8988T (cell line): ENCODE data around the gene ARHGEF7.

Source experiments
- DNase-seq: peaks from one replicate; pipeline ENCODE4 v3.0.0; 2011

The ARHGEF7 gene

DNA sequence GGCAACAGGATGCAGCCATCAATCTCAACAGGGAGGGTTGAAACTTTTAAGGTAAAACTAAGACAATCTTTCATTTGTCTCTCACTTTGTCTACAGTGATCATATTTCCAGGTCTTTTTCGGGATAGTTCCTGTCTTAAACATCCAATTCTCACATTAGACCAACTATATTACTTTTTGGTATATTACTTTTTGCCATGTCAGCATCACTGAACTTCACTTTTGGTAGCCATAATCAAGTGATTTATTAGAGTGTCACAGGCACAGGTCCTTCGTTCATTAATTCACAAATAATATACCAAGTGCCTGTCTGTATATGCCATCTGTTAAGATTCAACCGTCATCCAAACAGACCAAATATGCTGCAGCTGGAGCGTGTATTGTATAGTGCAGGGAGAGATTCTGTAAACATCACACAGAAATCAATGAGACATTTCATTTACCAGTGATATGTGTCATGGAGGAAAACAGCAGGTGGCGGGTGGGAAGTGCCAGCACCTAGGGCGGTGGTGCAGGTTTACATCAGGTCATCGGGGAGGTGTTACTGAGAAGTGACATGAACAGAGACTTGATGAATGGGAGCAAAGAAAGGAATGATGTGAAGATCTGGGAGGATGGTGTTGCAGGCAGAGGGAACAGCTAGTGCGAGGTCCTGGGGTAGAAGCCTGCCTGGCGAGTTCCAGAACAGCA, 24.9 kb downstream of the ARHGEF7 start:
- DNase-seq = no peak

DNA sequence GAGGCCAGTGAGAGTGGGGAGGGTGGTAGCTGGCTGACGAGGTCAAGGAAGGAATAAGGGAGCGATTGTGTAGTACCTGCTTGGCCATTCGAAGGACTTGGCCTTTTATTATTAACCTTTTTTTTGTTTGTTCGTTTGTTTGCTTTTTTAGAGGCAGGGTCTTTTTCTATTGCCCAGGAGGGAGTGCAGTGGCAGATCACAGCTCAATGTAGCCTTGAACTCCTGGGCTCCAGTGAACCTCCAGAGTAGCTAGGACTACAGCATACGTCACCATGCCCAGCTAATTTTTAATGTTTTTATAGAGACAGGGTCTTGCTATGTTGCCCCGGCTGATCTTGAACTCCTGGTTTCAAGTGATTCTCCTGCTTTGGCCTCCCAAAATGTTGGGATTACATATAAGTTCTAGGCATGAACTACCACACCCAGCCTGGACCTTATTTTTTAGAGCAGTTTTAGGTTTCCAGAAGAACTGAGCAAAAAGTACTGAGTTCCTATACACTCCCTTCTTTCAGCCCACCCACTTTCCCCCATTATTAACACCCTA, 25.5 kb downstream of the ARHGEF7 start:
- no peak for DNase-seq

DNA sequence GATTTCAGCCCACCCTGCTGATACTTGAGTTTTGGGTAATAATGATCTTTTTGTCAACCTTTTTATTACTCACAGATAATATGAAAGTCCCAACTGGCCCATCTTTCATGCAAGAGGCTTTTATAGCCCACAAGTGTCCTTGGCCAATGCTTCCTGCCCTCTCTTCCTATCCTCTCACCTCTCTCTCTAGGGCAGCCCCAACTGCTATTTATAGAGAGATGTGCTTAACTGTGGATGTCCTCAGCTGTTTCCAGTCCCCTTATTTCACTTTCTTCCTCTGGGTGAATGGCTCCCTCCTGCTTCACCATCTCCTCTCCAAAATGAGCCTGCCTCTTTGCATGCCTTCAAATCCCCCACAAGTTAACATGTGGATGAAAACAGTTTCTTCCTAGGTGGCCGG, 27.4 kb downstream of the ARHGEF7 start:
- DNase-seq = no peak

DNA sequence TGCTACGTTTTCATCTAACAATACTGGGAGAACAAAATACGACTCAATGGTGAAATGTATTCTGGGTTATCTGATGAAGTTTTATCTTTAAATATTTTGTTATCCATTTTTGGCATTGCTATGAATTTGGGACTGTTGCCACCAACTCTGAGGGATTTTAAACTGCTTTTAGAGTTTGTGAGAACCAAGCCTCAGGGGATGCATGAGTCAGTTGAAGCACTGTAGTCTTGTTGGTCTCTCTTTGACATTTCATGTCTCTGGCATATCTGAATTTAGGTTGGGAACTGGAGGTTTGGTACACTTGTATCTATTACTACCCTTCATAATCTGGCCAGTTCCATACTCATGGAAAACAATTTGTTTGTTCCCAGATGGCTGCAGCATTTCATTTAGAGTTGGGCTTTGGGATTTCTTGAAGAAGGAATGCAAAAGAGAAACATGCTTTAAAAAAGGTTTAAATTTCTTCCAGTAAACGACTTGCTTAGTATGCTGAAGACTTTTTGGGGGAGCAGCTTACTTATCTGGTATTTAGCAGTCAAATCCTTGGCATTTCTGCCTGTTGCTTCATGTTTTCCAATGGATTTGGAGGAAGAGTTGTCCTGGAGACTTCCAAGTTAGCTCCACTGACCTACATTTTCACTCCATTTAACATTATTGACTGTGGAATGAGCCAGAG, 28.9 kb downstream of the ARHGEF7 start:
- DNase-seq = no peak

DNA sequence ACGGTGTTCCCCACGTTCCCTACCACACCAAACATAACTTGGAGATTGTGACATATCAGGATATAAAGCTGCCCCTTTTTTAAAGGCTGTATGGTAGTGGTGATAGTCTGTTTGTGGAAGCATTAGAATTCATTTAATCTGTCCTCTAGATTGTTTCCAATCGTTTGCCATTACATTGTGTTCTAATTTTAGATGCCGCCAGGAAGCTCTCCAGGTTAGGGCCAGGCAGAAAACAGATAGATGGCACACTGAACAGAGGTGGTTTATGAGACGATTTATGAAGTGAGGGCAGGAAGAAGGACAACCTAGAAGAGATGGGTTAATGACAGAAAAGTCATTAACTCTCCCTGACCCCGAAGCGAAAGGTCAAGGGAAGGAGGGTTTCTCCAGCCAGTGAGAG, 30.0 kb downstream of the ARHGEF7 start:
- DNase-seq = no peak

DNA sequence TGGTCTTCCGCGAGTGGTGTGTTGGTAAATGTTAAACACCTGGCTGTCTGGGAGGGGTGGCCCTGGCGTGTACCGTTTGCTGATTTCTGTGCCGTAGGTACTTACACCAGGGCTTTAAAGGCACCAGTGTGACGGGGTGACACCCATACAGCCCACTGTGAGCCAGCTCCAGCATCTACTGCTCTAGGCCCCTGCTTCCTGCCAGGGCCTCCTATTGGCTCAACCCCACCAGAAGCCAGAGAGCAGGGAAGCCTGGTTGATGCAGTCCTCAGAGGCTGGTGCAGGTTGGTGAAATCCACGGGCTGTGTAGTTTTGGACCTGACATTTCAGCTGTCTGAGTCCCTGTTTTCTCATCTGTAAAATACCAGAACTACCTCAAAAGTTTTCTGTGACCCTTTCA, 30.4 kb downstream of the ARHGEF7 start:
- no peak for DNase-seq

DNA sequence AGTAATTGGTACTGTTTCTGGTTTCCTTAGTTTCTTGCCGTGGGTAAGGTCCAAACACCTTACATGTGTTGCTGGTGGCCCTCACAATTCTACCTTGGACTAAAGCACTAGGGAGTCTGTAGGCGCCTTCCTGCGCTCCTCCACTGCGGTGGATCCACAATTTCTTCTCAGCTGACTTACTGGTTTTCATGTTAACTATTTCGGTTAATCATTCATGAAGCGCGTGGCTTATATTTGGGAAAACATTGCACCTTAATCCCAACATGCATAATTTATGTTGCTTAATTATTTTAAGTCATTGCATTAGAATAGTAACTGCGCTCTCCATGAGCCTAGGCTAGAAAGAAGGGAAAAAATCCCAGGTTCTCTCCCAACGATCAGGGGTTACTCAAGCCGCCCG, 37.7 kb downstream of the ARHGEF7 start:
- DNase-seq = no peak

DNA sequence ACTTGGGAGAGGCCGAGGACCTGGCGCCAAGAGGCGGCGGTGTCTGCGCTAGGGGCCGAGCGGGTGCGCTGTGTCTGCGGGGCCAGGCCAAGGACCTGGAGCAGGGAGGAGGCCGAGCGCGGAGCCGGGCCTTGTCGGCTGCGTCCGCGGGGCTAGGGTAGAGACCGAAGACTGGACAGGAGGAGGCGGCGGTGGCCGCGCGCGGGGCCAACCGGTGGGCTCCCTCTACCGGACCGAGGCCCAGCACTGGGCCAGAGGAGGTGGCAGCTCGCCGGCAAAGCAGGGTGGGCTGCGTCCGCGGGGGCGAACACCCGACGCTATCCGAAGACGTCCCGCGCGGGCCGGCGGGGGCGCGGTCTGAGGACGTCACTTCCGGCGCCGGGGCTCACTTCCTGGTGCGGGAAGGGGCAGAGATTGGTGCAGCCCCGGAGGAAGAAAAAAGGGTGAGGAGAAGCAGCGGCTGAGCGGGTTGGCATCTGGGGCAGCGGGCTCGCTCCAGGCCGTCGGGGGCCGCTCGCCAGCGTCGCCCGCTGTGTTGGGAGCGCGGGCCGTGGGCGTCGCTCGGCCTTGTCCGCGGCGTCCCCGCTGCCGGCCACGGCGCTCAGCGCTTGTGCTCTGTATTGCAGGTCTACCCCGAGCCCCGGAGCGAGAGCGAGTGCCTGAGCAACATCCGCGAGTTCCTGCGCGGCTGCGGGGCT, 38.3 kb downstream of the ARHGEF7 start:
- peak; percentile 86 for DNase-seq

DNA sequence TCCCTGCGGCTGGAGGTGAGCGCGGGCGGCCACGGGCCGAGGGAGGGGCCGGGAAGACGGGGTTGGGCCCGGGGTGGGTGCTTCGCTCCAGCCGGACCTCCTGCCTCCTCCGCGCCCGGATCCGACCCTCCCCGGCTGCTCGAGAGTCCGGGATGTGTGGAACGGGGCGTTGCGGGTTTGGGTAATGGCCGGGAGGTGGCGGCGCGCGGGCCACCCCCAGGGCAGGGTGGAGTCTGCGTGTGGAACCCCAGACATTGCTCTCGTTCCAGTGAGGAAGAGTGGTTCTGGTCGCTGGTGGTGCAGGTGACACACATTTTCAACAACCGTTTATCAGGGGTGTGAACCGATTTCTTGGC, 38.8 kb downstream of the ARHGEF7 start:
- DNase-seq = no peak

DNA sequence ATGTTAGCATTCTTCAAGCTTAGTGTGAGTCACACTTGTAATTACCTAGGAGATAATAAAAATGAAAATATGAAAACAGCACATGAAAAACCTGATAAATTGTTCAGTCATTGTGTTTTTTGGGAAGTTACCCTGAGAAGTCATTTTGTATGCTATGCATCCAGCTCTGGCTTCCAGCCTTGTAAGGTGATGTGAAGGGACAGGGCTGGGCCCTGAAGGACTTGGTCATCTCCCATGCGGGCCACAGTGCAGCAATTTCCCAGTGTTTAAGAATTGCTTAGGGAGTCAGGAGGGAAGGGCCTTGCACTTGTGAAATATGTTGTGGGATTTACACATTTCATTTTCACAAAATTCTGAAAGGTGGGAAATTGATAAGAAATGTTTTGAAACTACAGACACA, 41.3 kb downstream of the ARHGEF7 start:
- no peak for DNase-seq

DNA sequence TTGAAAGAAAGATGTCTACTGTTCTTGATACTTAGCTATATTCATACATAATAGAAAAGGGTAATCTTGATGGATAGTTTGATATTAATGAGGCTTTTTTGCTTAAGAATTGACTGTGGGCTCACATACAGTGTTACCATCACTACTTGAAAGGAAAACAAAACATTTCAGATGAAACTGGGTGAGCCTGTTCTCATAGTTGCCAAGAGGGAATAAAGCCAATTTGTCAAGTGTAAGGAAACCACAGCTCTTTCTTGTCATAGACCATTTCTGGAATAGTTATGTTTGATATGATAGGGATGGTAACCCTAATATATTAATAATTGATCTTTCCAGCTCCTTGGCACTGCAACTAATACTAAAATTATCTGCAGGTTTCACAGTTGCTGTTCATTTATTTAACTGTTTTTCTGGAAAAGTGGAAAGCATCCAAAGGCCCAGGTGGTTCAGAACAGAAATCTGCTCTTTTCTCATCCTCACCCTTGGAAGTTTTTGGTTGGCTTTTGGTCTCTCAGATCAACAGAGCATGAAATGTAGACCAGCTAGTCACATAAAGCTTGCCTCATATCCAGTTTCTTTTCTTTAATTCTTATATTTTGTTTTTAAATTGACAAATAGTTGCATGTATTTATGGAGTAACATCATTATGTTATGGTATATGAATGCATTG, 43.2 kb downstream of the ARHGEF7 start:
- no peak for DNase-seq

DNA sequence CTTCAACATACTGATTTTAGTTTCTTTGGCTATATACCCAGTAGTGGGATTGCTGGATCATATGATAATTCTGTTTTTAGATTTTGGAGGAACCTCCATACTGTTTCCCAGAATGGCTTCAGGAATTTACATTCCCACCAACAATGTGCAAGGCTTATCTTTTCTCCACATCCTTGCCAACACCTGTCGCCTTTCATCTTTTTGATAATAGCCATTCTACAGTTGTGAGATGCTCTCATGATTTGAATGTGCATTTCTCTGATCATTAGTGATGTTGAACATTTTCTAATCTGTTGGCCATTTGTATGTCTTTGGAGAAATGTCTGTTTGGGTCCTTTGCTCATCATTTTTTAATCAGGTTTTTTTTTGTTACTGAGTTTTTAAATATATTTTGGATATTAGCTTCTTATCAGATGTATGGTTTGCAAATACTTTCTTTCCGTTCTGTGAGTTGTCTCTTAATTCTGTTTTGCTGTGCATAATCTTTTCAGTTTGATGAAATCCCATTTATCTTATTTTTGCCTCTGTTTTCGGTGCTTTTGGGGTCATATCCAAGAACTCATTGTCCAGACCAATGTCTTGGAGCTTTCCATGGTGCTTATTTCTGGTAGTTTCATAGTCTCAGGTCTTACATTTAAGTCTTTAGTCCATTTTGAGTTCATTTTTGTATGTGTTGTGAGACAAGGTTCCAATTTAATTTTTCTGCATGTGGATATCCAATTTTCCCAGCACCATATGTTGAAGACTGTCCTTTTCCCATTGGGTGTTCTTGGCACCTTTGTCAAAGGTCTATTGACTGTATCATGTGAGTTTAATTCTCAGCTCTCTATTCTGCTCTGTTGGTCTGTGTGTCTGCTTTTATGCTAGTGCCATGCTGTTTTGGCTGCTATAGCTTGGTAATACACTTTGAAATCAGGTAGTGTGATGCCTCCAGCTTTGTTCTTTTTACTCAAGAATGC, 44.5 kb downstream of the ARHGEF7 start:
- DNase-seq = no peak

DNA sequence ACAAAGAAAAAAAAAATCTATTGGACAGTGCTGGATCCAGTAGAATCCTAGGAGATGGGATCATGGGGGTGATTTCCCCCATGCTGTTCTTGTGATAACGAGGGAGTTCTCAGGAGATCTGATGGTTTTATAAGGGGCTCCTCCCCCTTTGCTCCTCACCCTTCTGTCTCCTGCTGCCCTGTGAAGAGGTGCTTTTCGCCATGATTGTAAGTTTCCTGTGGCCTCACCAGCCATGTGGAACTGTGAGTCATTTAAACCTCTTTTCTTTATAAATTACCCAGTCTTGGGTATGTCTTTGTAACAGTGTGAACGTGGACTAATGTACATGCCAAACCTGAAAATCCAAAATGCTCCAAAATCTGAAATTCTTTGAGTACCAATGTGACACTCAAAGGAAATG, 45.5 kb downstream of the ARHGEF7 start:
- DNase-seq = no peak

DNA sequence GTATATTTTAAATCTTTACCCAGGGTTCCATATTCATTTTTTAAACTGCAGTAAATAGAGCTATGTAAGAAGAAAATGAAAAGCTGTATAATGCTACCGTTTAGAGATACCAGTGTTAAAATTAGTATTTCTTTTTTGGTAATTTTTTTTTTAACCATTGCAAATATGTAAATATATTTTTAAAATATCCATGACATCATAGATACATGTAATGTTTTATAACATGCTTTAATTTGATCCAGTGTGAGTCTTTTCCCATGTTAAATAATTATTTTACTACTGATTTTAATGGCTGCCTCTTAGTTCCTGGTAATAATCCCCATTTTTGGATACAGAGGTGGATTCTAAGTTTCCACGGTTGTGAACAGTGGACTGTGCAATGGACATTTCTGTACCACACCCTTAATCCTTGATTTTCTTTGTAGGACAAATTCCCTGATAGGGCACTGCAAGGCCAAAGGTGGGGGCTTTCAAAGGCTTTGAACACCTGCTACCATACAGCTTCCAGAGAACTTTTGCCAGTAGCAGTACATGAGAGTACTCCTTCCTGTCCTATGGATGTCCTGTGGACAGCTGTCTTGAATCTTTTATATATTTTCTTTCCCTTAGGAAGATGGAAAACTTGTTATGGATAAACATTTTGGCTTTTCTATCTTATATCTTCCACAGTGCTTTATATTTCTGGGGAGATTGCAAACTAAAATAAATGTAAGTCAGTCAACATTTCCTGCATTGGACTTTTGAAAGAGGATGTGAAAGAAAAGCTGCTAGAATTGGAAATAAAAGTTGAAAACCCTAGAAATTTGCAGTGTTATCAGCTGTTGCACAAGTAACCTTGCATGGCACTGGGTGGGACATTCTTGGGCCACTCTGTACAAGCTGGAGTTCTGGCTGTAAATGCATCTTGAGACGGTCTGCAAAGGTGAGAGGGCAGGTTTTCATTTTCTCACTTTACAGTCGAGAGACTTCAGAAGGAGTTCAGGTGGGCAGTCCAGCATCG, 46.8 kb downstream of the ARHGEF7 start:
- DNase-seq = no peak

DNA sequence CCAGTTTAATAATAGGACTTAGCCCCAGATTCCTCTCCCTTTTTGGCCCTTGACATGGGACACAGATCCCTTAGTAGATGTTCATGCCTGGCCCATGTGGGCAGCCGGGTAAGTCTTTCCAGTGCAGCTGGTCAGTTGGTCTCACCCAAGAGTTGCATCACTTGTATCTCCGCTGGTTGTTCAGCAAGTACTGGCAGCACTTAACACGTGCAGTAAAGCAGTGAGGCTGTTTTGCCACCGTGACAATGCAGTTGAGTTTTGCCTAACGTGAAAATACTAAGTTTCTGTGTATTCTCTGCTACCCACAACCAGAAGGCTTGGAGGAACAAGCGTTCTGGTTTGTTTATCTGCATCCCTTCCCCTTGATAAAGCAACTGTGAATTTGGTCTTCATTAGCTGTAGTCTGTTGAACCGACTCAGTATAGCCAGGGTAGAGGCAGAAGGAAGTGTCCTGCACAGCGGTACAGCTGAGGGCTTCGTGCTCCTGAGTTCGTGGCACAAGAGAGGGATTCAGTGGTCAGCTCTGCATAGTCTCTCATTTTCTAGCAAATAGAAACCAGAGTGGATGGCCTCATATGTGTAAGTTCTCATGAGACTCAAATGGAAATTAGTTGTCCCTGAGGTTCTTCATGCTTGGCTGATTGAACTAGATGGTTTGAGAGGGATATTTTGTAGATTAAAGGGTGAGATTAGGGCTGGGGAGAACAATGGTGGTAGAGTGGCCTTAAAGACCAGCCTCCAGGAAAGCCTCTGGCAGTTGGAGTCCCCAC, 50.3 kb downstream of the ARHGEF7 start:
- DNase-seq = no peak

DNA sequence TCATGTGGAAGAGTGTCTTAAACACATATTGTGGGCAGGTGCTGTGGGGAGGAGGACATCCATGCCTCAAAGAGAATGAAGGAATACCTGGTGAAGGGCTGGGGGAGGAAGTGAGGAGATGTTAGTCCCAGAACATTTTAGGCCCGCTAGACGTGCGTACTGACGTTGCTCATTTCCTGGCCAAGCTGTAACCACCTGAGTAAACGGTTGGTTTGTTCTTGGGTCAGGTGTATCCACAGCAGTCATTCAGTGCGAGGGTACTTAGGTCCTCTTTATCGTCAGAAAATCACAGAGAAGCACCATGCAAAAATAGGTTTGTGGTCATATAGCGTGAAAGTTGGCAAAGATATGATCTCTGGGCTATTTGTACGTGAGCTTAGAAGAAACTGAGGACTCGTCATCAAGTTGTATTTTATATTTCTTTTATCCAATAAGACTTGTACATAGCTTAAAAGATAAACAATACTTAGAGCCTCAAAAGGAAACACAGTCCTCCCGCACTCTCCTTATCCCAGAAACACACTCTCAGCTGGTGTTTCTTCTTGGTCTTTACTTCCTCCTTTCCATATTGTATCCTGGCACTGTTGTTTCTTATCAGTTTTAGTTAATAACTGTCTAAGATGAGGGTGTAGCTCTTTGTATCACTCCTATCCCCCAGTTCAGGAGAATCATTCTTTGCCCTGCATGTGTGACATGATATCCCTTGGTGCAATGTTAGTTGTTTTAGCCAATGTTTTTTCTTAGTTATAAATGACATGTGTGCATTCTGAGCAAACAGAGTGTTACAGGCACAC, 52.0 kb downstream of the ARHGEF7 start:
- DNase-seq = no peak

DNA sequence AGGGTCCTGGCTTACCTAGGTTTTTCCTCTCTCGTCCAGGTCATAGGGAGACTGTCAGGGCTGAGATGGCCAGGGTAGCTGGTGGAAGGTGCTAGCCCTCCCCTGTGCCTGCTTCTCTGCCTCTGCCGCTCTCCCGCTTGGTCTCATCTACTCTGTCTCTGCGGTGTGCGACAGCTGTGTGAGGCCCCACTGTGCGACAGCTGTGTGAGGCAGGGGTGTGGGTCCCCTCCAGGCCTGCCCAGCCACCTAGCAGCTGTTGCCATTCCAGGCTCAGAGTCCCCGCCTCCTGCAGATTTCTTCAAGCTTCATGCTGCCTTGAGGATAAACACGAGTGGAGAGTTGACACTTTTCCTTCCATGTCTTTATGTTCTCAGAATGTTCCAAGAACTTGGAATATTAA, 53.0 kb downstream of the ARHGEF7 start:
- DNase-seq = no peak

DNA sequence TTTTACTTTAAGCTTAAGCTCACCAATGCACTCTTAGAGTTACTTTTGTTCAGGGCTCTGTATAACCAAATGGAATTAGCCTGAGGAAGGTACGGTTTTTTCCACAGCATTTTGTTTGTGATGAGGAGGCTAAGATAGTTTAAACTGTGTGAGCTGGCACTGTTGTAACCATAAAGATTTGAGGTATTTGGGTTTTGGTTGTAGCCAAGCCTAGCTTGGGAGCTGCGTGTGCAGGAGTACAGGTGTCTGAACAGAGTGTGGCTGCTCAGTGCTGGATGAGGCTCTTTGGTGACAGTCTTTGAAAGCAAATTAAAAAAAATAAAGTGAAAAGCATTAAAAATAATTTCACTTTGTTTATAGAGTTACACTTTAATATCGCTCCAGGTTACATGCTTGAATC, 56.0 kb downstream of the ARHGEF7 start:
- DNase-seq = no peak

DNA sequence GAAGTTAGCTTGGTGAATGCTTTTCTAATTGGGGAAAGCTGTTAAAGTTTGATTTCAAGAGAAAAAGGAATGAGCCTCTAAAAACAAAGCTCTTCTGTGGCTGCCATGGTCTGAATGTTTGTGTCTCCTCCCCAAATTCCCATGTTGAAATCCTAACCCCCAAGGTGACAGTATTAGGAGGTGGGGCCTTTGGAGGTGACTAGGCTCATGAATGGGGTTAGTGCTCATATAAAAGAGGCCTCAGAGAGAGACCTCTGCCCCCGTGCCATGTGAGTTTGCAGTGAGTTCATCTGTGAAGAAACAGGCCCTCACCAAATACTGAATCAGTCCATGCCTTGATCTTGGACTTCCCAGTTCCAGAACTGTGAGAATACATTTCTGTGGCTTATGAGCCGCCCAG, 56.5 kb downstream of the ARHGEF7 start:
- no peak for DNase-seq
